ENCODE measurements around the gene AP3S1.

The AP3S1 gene

DNA sequence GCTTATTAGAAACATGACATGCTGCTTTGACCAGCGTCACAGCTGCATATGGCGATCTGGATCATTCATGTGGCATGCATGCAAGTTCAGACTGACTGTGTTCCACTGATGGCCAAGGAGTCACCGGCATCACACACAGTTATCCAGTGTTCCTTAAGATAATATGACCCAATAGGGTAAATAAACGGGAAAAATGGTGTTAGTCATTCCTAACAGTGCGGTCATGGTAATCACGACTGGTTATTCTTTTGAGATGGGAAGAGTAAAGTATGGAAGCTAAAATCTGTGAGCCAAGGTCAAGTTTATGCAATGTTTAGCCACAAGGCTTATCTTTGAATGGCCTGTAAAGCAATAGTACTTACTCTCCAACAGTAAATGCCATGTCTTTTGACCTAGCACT is 91.3 kb downstream of the AP3S1 start:
- no peak overlapping the region for H3K18ac ChIP-seq (ENCODE audit: low read length)
- WGBS, 2 donors (ENCODE audit: extremely low coverage in 2 of 2, insufficient read length in 2 of 2, insufficient replicate concordance in 1 of 2) = no CpG with 5 or more reads among the region's 6 CpGs
- no peak overlapping the region for H3K4me3 ChIP-seq (ENCODE audit: low read length in 2 of 2)
- no peak overlapping the region for H2BK12ac ChIP-seq (ENCODE audit: low read length)
- H3K4ac ChIP-seq (ENCODE audit: low read length) = no peak overlapping the region
- H2AK5ac ChIP-seq (ENCODE audit: low read depth, low read length) = no peak overlapping the region
- H3K23ac ChIP-seq (ENCODE audit: low read depth, low read length, poor library complexity) = no peak overlapping the region
- no peaks in the 10 kb centered on the region for H3K9me3 ChIP-seq (replicated peaks in 1 of 2; ENCODE audit: control insufficient read depth in 2 of 2, insufficient read depth in 1 of 2, low read depth in 1 of 2, low read length in 2 of 2)
- H4K8ac ChIP-seq (ENCODE audit: low read depth, low read length) = no peak overlapping the region
- no peak overlapping the region for H3K27ac ChIP-seq (replicated peaks; ENCODE audit: low read length)
- H3K4me1 ChIP-seq (ENCODE audit: control insufficient read depth in 2 of 2, insufficient read depth in 1 of 2, low read depth in 1 of 2, low read length in 2 of 2) = peaks cover 0 to 3% of the 10 kb centered on the region in 2 donors
- no peak overlapping the region for H2BK15ac ChIP-seq (ENCODE audit: low read length)
- DNase-seq (ENCODE audit: low spot score) = no peak
- H4K91ac ChIP-seq (ENCODE audit: low read depth, low read length, poor library complexity) = no peak overlapping the region
- no peak overlapping the region for H3K4me2 ChIP-seq (ENCODE audit: insufficient read depth, low read length, poor library complexity, severe bottlenecking)
- no peak overlapping the region for H3K14ac ChIP-seq (ENCODE audit: low read length)
- H2AFZ ChIP-seq (ENCODE audit: low read length) = no peak overlapping the region
- no peaks in the 10 kb centered on the region for H3K36me3 ChIP-seq (replicated peaks in 1 of 2; ENCODE audit: control insufficient read depth in 2 of 2, insufficient read depth in 2 of 2, low read length in 2 of 2)
- H3K9ac ChIP-seq (ENCODE audit: low read depth, low read length, poor library complexity) = no peak overlapping the region
- H3K79me1 ChIP-seq (ENCODE audit: low read depth, low read length) = no peaks in the 10 kb centered on the region
- no peak overlapping the region for H2BK5ac ChIP-seq (ENCODE audit: low read length)
- H3K27me3 ChIP-seq (ENCODE audit: control insufficient read depth in 3 of 3, insufficient read depth in 3 of 3, low read depth in 1 of 3, low read length in 3 of 3) = no peaks in the 10 kb centered on the region
- H2BK120ac ChIP-seq (ENCODE audit: low read depth, low read length) = no peak overlapping the region

DNA sequence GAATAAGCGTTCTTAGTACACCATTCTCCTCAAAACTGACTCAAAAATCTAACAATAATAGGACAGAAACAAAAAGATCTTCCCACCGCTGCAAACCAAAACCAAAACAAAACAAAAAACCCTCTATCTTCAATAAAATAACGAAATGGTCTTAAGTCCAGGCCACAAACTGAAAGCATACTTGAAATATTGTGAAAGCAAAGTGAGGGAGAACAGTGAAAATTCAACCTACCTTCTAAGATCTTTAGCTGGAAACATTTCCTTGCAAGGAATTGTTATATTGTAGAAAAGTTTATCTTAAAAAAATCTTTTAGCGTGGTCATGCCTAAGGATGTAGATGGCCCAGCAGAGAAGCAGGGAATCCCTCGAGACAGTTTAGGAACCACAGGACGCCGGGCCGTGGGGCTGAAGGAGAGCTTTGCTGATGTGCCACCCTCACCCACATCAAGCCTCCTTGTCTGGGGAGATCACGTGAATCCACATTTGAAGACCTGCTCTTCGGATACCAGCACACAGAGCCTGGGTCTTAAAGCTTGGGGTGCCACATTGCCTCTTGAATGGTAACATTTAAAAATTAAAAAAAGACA is 92.7 kb downstream of the AP3S1 start:
- Histone ChIP-seq H2AK5ac (ENCODE audit: low read depth, low read length) (no peak overlapping the region), H3K23ac (ENCODE audit: low read depth, low read length, poor library complexity) (no peak overlapping the region), H4K91ac (ENCODE audit: low read depth, low read length, poor library complexity) (no peak overlapping the region), H3K36me3 (replicated peaks in 1 of 2; ENCODE audit: control insufficient read depth in 2 of 2, insufficient read depth in 2 of 2, low read length in 2 of 2) (no peaks in the 10 kb centered on the region), H3K14ac (ENCODE audit: low read length) (no peak overlapping the region), H3K27ac (replicated peaks; ENCODE audit: low read length) (no peak overlapping the region), H3K4me2 (ENCODE audit: insufficient read depth, low read length, poor library complexity, severe bottlenecking) (no peak overlapping the region), H3K27me3 (ENCODE audit: control insufficient read depth in 3 of 3, insufficient read depth in 3 of 3, low read depth in 1 of 3, low read length in 3 of 3) (no peaks in the 10 kb centered on the region), H4K8ac (ENCODE audit: low read depth, low read length) (no peak overlapping the region), H2BK120ac (ENCODE audit: low read depth, low read length) (no peak overlapping the region), H2AFZ (ENCODE audit: low read length) (no peak overlapping the region), H2BK15ac (ENCODE audit: low read length) (no peak overlapping the region), H2BK12ac (ENCODE audit: low read length) (no peak overlapping the region), H3K79me1 (ENCODE audit: low read depth, low read length) (no peaks in the 10 kb centered on the region), H3K4me3 (ENCODE audit: low read length in 2 of 2) (no peak overlapping the region), H3K9me3 (replicated peaks in 1 of 2; ENCODE audit: control insufficient read depth in 2 of 2, insufficient read depth in 1 of 2, low read depth in 1 of 2, low read length in 2 of 2) (no peaks in the 10 kb centered on the region), H3K4ac (ENCODE audit: low read length) (no peak overlapping the region), H3K18ac (ENCODE audit: low read length) (no peak overlapping the region), H3K4me1 (ENCODE audit: control insufficient read depth in 2 of 2, insufficient read depth in 1 of 2, low read depth in 1 of 2, low read length in 2 of 2) (peaks cover 0 to 8% of the 10 kb centered on the region in 2 donors), H3K9ac (ENCODE audit: low read depth, low read length, poor library complexity) (no peak overlapping the region), H2BK5ac (ENCODE audit: low read length) (no peak overlapping the region)
- WGBS, 2 donors (ENCODE audit: extremely low coverage in 2 of 2, insufficient read length in 2 of 2, insufficient replicate concordance in 1 of 2) = no CpG with 5 or more reads among the region's 10 CpGs
- no peak for DNase-seq (ENCODE audit: low spot score)

DNA sequence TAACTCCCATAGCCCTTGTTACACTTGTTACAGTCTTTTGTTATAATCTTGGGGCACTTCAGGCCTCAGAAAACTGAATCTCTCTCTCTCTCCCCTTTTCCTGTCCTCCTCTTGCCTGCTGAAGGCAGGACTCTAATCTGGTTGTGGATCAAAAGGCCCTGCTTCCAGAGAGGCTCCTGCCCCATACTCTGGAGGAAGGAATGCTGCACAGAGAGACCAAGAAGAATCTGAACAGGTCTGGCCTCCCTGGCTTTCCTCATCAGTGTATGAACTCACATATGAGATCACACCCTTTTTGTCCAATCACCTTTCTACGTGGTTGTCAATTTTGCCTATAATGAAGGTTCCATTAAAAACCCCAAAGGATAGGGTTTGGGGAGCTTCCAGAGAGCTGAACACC is 94.3 kb downstream of the AP3S1 start:
- Histone ChIP-seq H3K27me3 (ENCODE audit: control insufficient read depth in 3 of 3, insufficient read depth in 3 of 3, low read depth in 1 of 3, low read length in 3 of 3) (no peaks in the 10 kb centered on the region), H3K27ac (replicated peaks; ENCODE audit: low read length) (no peak overlapping the region), H3K4me3 (ENCODE audit: low read length in 2 of 2) (no peak overlapping the region), H3K36me3 (replicated peaks in 1 of 2; ENCODE audit: control insufficient read depth in 2 of 2, insufficient read depth in 2 of 2, low read length in 2 of 2) (no peaks in the 10 kb centered on the region), H3K14ac (ENCODE audit: low read length) (no peak overlapping the region), H2BK5ac (ENCODE audit: low read length) (no peak overlapping the region), H2BK12ac (ENCODE audit: low read length) (no peak overlapping the region), H3K4ac (ENCODE audit: low read length) (no peak overlapping the region), H3K23ac (ENCODE audit: low read depth, low read length, poor library complexity) (no peak overlapping the region), H3K18ac (ENCODE audit: low read length) (no peak overlapping the region), H2BK120ac (ENCODE audit: low read depth, low read length) (no peak overlapping the region), H2BK15ac (ENCODE audit: low read length) (no peak overlapping the region), H3K9me3 (replicated peaks in 1 of 2; ENCODE audit: control insufficient read depth in 2 of 2, insufficient read depth in 1 of 2, low read depth in 1 of 2, low read length in 2 of 2) (no peaks in the 10 kb centered on the region), H3K79me1 (ENCODE audit: low read depth, low read length) (no peaks in the 10 kb centered on the region), H2AFZ (ENCODE audit: low read length) (no peak overlapping the region), H3K9ac (ENCODE audit: low read depth, low read length, poor library complexity) (no peak overlapping the region), H3K4me1 (ENCODE audit: control insufficient read depth in 2 of 2, insufficient read depth in 1 of 2, low read depth in 1 of 2, low read length in 2 of 2) (peaks cover 0 to 4% of the 10 kb centered on the region in 2 donors), H4K8ac (ENCODE audit: low read depth, low read length) (no peak overlapping the region), H2AK5ac (ENCODE audit: low read depth, low read length) (no peak overlapping the region), H4K91ac (ENCODE audit: low read depth, low read length, poor library complexity) (no peak overlapping the region), H3K4me2 (ENCODE audit: insufficient read depth, low read length, poor library complexity, severe bottlenecking) (no peak overlapping the region)
- DNase-seq (ENCODE audit: low spot score) = no peak
- no CpG with 5 or more reads among the region's 1 CpG for WGBS, 2 donors (ENCODE audit: extremely low coverage in 2 of 2, insufficient read length in 2 of 2, insufficient replicate concordance in 1 of 2)

DNA sequence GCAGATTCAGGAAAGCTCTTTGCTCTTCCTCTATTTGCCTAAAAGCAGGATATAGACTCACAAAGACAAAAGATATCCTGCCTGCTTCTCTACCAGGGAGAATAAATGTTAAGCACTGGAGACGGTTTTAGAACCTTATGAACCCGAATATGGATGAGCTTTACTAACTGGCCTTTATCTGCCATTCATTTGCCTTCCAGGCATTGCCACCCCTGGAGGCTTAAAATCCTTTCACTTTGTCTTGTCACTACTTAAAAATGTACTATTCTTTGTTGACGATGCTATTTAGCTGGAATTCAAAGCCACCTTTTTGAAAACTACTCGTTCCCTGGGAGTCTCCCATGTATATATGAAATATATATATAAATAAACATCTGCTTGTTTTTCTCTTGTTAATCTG is 97.3 kb downstream of the AP3S1 start:
- Histone ChIP-seq H2AFZ (ENCODE audit: low read length) (peak overlapping the region; percentile 86), H3K4ac (ENCODE audit: low read length) (no peak overlapping the region), H3K27ac (replicated peaks; ENCODE audit: low read length) (no peak overlapping the region), H3K9ac (ENCODE audit: low read depth, low read length, poor library complexity) (no peak overlapping the region), H3K4me3 (ENCODE audit: low read length in 2 of 2) (no peak overlapping the region), H4K8ac (ENCODE audit: low read depth, low read length) (no peak overlapping the region), H3K23ac (ENCODE audit: low read depth, low read length, poor library complexity) (no peak overlapping the region), H2BK5ac (ENCODE audit: low read length) (no peak overlapping the region), H2BK15ac (ENCODE audit: low read length) (no peak overlapping the region), H3K4me2 (ENCODE audit: insufficient read depth, low read length, poor library complexity, severe bottlenecking) (no peak overlapping the region), H3K4me1 (ENCODE audit: control insufficient read depth in 2 of 2, insufficient read depth in 1 of 2, low read depth in 1 of 2, low read length in 2 of 2) (peaks cover 0 to 4% of the 10 kb centered on the region in 2 donors), H2AK5ac (ENCODE audit: low read depth, low read length) (no peak overlapping the region), H2BK120ac (ENCODE audit: low read depth, low read length) (no peak overlapping the region), H4K91ac (ENCODE audit: low read depth, low read length, poor library complexity) (no peak overlapping the region), H3K27me3 (ENCODE audit: control insufficient read depth in 3 of 3, insufficient read depth in 3 of 3, low read depth in 1 of 3, low read length in 3 of 3) (no peaks in the 10 kb centered on the region), H3K9me3 (replicated peaks in 1 of 2; ENCODE audit: control insufficient read depth in 2 of 2, insufficient read depth in 1 of 2, low read depth in 1 of 2, low read length in 2 of 2) (no peaks in the 10 kb centered on the region), H3K18ac (ENCODE audit: low read length) (no peak overlapping the region), H3K36me3 (replicated peaks in 1 of 2; ENCODE audit: control insufficient read depth in 2 of 2, insufficient read depth in 2 of 2, low read length in 2 of 2) (no peaks in the 10 kb centered on the region), H3K14ac (ENCODE audit: low read length) (no peak overlapping the region), H2BK12ac (ENCODE audit: low read length) (no peak overlapping the region), H3K79me1 (ENCODE audit: low read depth, low read length) (no peaks in the 10 kb centered on the region)
- no peak for DNase-seq (ENCODE audit: low spot score)
- WGBS, 2 donors (ENCODE audit: extremely low coverage in 2 of 2, insufficient read length in 2 of 2, insufficient replicate concordance in 1 of 2) = no CpG with 5 or more reads among the region's 4 CpGs
